ENCODE results near the gene TRAF3IP1. TPM values are rescaled to one million over a fixed set of nuclear protein-coding genes. Genes with fewer than 3 reads are reported as not detected.
"Not testable (repeated sequence)": the region's sequence is repeated elsewhere in the genome, so short reads cannot be mapped to it uniquely, and the experiment has no call there.

Gene TRAF3IP1
- total RNA-seq, 4 donors from 2014 or later, result 1.1 to 14.1 (median 10.4) TPM

DNA sequence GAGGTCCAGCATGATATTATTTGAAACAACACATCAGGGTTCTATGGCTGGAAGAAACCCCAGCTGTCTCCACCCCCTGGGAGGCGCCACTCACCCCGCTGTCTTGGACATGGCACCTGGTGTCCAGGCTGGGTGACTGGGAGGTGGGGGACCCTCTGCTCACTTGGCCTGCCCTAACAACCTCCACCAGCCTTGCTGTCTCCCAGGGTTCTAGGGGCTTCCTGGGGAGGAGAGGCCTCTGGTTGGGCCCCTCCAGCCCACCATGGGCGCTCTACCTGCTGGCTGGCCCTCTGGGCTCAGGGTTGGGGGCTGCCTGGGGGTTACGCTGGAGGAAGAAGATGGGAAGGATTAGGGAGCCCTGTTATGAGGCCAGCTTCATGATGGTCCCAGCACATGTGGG is 48.2 kb upstream of the TRAF3IP1 start:
- in situ Hi-C loops (cut with MboI; ENCODE audit: low pct_ligation_motif_present in 1 of 4, low pct_unique_long_range_greater_than_20kb in 1 of 4, low sequenced_read_pairs in 3 of 4) (loop anchor here in 1 of 4 donors (25.0 kb wide), 1 partner anchor 410 kb away; the partner anchor contains the start of gene RAMP1), intact Hi-C loops (cut with DNase I; ENCODE audit: low total_unique reads) (no loop called here)
- no peak overlapping the region for H3K27ac ChIP-seq
- DNase-seq, result no peak
- no peaks in the 10 kb centered on the region for H3K9me3 ChIP-seq
- TF ChIP-seq CTCF (IDR thresholded peaks at IDR 0.05), result no peak
- no peak for TF ChIP-seq EP300 (IDR thresholded peaks at IDR 0.05; ENCODE audit: low read depth)
- TF ChIP-seq POLR2AphosphoS5 (IDR thresholded peaks at IDR 0.05), result no peak
- TF ChIP-seq POLR2A (IDR thresholded peaks at IDR 0.05), result no peak
- peaks cover 0 to 21% (median 18%) of the 10 kb centered on the region in 4 donors for H3K4me1 ChIP-seq
- no peaks in the 10 kb centered on the region for H3K27me3 ChIP-seq
- no peak overlapping the region for H3K4me3 ChIP-seq
- H3K36me3 ChIP-seq, result peaks cover 0 to 52% (median 15%) of the 10 kb centered on the region in 4 donors
- WGBS, 2 donors (ENCODE audit: low coverage in 1 of 2), result 99 to 100% methylated on average over 2 to 4 of the region's 4 CpGs

DNA sequence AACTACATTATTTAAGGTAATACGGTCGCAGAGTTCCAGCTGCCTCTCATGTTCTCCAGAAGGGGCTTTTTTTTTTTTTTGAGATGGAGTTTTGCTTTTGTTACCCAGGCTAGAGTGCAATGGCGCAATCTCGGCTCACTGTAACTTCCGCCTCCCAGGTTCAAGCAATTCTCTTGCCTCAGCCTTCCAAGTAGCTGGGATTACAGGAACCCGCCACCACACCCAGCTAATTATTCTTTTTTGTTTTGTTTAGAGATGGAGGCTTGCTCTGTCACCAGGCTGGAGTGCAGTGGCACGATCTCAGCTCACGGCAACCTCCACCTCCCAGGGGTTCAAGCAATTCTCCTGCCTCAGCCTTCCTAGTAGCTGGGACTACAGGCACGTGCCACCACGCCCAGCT is 46.9 kb upstream of the TRAF3IP1 start:
- Histone ChIP-seq H3K4me1 (peaks cover 0 to 21% (median 18%) of the 10 kb centered on the region in 4 donors), H3K27ac (peak overlapping the region; percentile 50 to 77 (median 70)), H3K36me3 (peaks cover 0 to 46% (median 12%) of the 10 kb centered on the region in 4 donors)
- H3K27me3 ChIP-seq; intact Hi-C loops (cut with DNase I; ENCODE audit: low total_unique reads); H3K4me3 ChIP-seq; H3K9me3 ChIP-seq: not testable (repeated sequence)
- DNase-seq, result peak; percentile 66
- in situ Hi-C loops (cut with MboI; ENCODE audit: low pct_ligation_motif_present in 1 of 4, low pct_unique_long_range_greater_than_20kb in 1 of 4, low sequenced_read_pairs in 3 of 4), result loop anchor here in 1 of 4 donors (25.0 kb wide), 1 partner anchor 411 kb away; the partner anchor contains the start of gene RAMP1
- WGBS, 2 donors (ENCODE audit: low coverage in 1 of 2), result 65 to 92% methylated on average over 2 to 10 of the region's 10 CpGs

- Histone ChIP-seq H3K4me3 (no peak overlapping the region), H3K4me1 (peaks cover 0 to 23% (median 18%) of the 10 kb centered on the region in 4 donors), H3K9me3 (no peaks in the 10 kb centered on the region), H3K36me3 (peaks cover 0 to 41% (median 12%) of the 10 kb centered on the region in 4 donors), H3K27ac (peak overlapping the region; percentile 50 to 77 (median 70)), H3K27me3 (no peaks in the 10 kb centered on the region)
- peak; percentile 47 for DNase-seq
- 76% methylated on average over 20 of the region's 20 CpGs; no CpG with 5 or more reads in 1 of the 2 donors for WGBS, 2 donors (ENCODE audit: low coverage in 1 of 2)
- intact Hi-C loops (cut with DNase I; ENCODE audit: low total_unique reads), result no loop called here
- peak in 1 of 3 donors; percentile 25 for TF ChIP-seq POLR2AphosphoS5 (IDR thresholded peaks at IDR 0.05)
- TF ChIP-seq CTCF (IDR thresholded peaks at IDR 0.05), result no peak
- in situ Hi-C loops (cut with MboI; ENCODE audit: low pct_ligation_motif_present in 1 of 4, low pct_unique_long_range_greater_than_20kb in 1 of 4, low sequenced_read_pairs in 3 of 4), result loop anchor here in 1 of 4 donors (25.0 kb wide), 1 partner anchor 412 kb away; the partner anchor contains the start of gene RAMP1
Measured at GRCh38 chr2:238274152-238274865, 46.0 kb upstream of the TRAF3IP1 start.

- peaks cover 0 to 20% (median 9%) of the 10 kb centered on the region in 4 donors for H3K36me3 ChIP-seq
- no peak for DNase-seq
- no peak overlapping the region for H3K4me3 ChIP-seq
- no peak overlapping the region for H3K27ac ChIP-seq
- H3K9me3 ChIP-seq, result no peaks in the 10 kb centered on the region
- 88% methylated on average over 4 to 15 of the region's 15 CpGs for WGBS, 2 donors (ENCODE audit: low coverage in 1 of 2)
- peaks cover 0 to 55% (median 31%) of the 10 kb centered on the region in 4 donors for H3K4me1 ChIP-seq
- no peaks in the 10 kb centered on the region for H3K27me3 ChIP-seq
- TF ChIP-seq POLR2A (IDR thresholded peaks at IDR 0.05) (no peak), EP300 (IDR thresholded peaks at IDR 0.05; ENCODE audit: low read depth) (no peak), CTCF (IDR thresholded peaks at IDR 0.05) (no peak), POLR2AphosphoS5 (IDR thresholded peaks at IDR 0.05) (no peak)
- intact Hi-C loops (cut with DNase I; ENCODE audit: low total_unique reads), result no loop called here
- in situ Hi-C loops (cut with MboI; ENCODE audit: low pct_ligation_motif_present in 1 of 4, low pct_unique_long_range_greater_than_20kb in 1 of 4, low sequenced_read_pairs in 3 of 4), result no loop called here
Measured at GRCh38 chr2:238277695-238278094, 42.6 kb upstream of the TRAF3IP1 start.
